22Rv1 (cell line): ENCODE results near the gene GMPPA.

ENCODE experiments used
- CTCF ChIP-seq: fragments of 450-650 bp; IDR thresholded peaks from 2 replicates; pipeline ENCODE4 v1.5.1; 2017; ENCODE audit warnings: mild to moderate bottlenecking
- ZFX ChIP-seq: fragments of 450-650 bp; IDR thresholded peaks from 2 replicates; pipeline ENCODE4 v1.6.1; 2017; ENCODE audit warnings: antibody characterized with exemption, borderline replicate concordance

GRCh38 chr2:219542931-219543595, 44.4 kb downstream of the GMPPA start:
- TF ChIP-seq CTCF (peak; percentile 18), ZFX (no peak)
